Suprapubic skin (tissue), 4 donors: ENCODE data around the gene SEMA4A.

ENCODE experiments used
- EP300 ChIP-seq: sonication (generic); formaldehyde crosslinking; IDR thresholded peaks from one replicate; pipeline ENCODE4 v1.6.1; 2017; ENCODE audit warnings: antibody characterized with exemption
- POLR2A ChIP-seq, 2 donors: fragments of 450-650 bp; IDR thresholded peaks; one replicate each; pipeline ENCODE4 v1.6.1; 2017; ENCODE audit warnings: antibody characterized with exemption in 2 of 2, mild to moderate bottlenecking in 2 of 2, moderate library complexity in 2 of 2
- POLR2AphosphoS5 ChIP-seq, 3 donors: sonication (generic); formaldehyde crosslinking; IDR thresholded peaks; one replicate each; pipeline ENCODE4 v1.6.1; 2017; ENCODE audit warnings: antibody characterized with exemption in 3 of 3
- TF ChIP-seq, protein P1 (sequence below), 2 donors: fragments of 200-600 bp in 1 of 2; fragments of 450-650 bp in 1 of 2; sonication (generic) in 1 of 2; IDR thresholded peaks; one replicate each; pipeline ENCODE4 v1.5.1; 2016 to 2019; ENCODE audit warnings: antibody characterized with exemption in 2 of 2, mild to moderate bottlenecking in 1 of 2, moderate library complexity in 1 of 2

DNA sequence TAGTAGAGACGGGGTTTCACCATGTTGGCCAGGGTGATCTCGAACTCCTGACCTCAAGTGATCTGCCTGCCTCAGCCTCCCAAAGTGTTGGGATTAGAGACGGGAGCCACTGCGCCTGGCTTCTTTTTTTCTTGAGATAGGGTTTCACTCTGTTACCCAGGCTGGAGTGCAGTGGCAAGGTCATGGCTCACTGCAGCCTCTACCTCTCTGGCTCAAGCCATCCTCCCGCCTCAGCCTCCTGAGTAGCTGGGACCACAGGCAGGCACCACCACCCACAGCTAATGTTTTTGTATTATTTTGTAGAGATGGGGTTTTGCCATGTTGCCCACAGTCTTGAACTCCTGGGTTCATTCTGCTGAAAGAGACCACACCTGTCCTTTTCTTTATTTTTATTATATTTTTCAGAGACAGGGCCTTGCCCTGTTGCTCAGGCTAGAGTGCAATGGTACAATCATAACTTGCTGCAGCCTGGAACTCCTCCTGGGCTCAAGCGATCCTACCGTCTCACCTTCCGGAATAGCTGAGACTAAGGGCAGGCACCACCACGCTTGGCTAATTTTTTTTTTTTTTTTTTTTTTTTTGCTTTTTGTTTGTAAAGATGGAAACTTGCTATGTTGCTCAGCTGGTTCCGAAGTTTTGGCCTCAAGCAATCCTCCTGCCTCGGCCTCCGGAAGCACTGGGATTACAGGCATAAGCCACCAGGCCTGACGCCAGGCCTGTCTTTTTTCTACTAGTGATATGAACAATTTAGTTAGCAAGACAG is 35.8 kb upstream of the SEMA4A start:
- TF ChIP-seq POLR2A (IDR thresholded peaks at IDR 0.05) (no peak), POLR2AphosphoS5 (IDR thresholded peaks at IDR 0.05) (no peak), EP300 (no peak)
- TF ChIP-seq, protein P1, sequence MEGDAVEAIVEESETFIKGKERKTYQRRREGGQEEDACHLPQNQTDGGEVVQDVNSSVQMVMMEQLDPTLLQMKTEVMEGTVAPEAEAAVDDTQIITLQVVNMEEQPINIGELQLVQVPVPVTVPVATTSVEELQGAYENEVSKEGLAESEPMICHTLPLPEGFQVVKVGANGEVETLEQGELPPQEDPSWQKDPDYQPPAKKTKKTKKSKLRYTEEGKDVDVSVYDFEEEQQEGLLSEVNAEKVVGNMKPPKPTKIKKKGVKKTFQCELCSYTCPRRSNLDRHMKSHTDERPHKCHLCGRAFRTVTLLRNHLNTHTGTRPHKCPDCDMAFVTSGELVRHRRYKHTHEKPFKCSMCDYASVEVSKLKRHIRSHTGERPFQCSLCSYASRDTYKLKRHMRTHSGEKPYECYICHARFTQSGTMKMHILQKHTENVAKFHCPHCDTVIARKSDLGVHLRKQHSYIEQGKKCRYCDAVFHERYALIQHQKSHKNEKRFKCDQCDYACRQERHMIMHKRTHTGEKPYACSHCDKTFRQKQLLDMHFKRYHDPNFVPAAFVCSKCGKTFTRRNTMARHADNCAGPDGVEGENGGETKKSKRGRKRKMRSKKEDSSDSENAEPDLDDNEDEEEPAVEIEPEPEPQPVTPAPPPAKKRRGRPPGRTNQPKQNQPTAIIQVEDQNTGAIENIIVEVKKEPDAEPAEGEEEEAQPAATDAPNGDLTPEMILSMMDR (IDR thresholded peaks at IDR 0.05): no peak
